Right atrium auricular region (tissue), 2 donors: ENCODE measurements around the gene C6orf136. TPM values are rescaled to one million over a fixed set of nuclear protein-coding genes. Genes with fewer than 3 reads are reported as not detected.
A peak's percentile ranks its signal among the peaks of the same experiment; 100 is the strongest.

Source experiments
- DNase-seq: peaks from one replicate; pipeline ENCODE4 v3.0.0-alpha.2; 2019; ENCODE audit warnings: low spot score
- H3K27ac ChIP-seq, 2 donors: fragments of 200-600 bp; sonication (generic); 1 replicate in 1 of 2; 2 replicates in 1 of 2; pipeline ENCODE4 v1.5.1; 2016 to 2019
- H3K27me3 ChIP-seq, 2 donors: fragments of 200-600 bp; sonication (generic); one replicate each; pipeline versions ENCODE4 v1.5.1 to v1.6.0; 2017 to 2019
- H3K36me3 ChIP-seq: fragments of 200-600 bp; sonication (generic); one replicate; pipeline ENCODE4 v1.5.1; 2016
- H3K4me1 ChIP-seq, 2 donors: fragments of 200-600 bp; sonication (generic); one replicate each; pipeline versions ENCODE4 v1.5.1 to v1.6.0; 2017 to 2019
- H3K4me3 ChIP-seq, 2 donors: fragments of 200-600 bp; sonication (generic); 1 replicate in 1 of 2; 2 replicates in 1 of 2; pipeline ENCODE4 v1.5.1; 2017 to 2019; ENCODE audit warnings: mild to moderate bottlenecking in 1 of 2, moderate library complexity in 1 of 2
- H3K9me3 ChIP-seq, 2 donors: fragments of 200-600 bp; sonication (generic); one replicate each; pipeline ENCODE4 v1.5.1; 2019
- total RNA-seq, 2 donors: library from RNA; depleted of rRNA; stranded (reverse); fragments of >200 nt; gene quantifications; one replicate each; pipeline ENCODE4 v1.1.0, GENCODE V29; 2016
- TF ChIP-seq, protein P1 (sequence below), 2 donors: fragments of 200-600 bp; sonication (generic); IDR thresholded peaks; one replicate each; pipeline ENCODE4 v1.5.1; 2019; ENCODE audit warnings: antibody characterized with exemption in 2 of 2

C6orf136 gene
- total RNA-seq, 2 donors from 2014 or later = 28.3 to 29.4 TPM

DNA sequence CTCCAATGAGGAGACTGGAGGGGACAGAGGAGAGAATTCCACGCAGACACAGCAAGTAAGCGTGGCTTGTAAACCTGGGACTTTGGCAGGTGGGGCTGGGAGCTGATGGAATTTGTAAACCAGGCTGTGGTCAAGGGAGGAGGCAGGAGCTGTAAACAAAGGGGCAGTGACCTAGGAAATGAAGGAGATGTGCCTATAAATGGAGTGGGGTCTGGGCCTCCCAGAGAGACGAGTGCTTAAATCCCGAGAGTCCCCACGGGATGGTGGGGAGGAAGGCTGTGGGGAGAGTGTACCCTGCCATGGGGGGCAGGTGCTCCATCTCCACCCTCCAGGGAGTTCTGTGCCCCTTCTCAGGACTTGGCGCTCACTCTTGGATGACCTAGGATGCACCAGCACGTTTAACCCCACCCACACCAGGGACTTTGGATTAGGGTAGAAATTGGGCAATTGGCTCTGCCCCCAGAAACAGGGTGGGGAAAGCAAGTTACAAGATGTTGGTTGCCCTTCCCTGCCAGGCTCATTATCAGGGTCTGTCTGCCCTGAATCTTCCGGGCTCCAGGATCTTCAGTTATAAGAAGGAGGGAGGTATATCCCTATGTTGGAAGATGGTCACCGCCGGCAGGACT is 29.8 kb downstream of the C6orf136 start:
- Histone ChIP-seq H3K4me1 (peaks cover 0 to 39% of the 10 kb centered on the region in 2 donors), H3K27ac (no peak overlapping the region), H3K36me3 (peaks cover 49% of the 10 kb centered on the region), H3K27me3 (no peaks in the 10 kb centered on the region), H3K4me3 (no peak overlapping the region), H3K9me3 (no peaks in the 10 kb centered on the region)
- no peak for DNase-seq
- TF ChIP-seq, protein P1, sequence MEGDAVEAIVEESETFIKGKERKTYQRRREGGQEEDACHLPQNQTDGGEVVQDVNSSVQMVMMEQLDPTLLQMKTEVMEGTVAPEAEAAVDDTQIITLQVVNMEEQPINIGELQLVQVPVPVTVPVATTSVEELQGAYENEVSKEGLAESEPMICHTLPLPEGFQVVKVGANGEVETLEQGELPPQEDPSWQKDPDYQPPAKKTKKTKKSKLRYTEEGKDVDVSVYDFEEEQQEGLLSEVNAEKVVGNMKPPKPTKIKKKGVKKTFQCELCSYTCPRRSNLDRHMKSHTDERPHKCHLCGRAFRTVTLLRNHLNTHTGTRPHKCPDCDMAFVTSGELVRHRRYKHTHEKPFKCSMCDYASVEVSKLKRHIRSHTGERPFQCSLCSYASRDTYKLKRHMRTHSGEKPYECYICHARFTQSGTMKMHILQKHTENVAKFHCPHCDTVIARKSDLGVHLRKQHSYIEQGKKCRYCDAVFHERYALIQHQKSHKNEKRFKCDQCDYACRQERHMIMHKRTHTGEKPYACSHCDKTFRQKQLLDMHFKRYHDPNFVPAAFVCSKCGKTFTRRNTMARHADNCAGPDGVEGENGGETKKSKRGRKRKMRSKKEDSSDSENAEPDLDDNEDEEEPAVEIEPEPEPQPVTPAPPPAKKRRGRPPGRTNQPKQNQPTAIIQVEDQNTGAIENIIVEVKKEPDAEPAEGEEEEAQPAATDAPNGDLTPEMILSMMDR (IDR thresholded peaks at IDR 0.05) = no peak

DNA sequence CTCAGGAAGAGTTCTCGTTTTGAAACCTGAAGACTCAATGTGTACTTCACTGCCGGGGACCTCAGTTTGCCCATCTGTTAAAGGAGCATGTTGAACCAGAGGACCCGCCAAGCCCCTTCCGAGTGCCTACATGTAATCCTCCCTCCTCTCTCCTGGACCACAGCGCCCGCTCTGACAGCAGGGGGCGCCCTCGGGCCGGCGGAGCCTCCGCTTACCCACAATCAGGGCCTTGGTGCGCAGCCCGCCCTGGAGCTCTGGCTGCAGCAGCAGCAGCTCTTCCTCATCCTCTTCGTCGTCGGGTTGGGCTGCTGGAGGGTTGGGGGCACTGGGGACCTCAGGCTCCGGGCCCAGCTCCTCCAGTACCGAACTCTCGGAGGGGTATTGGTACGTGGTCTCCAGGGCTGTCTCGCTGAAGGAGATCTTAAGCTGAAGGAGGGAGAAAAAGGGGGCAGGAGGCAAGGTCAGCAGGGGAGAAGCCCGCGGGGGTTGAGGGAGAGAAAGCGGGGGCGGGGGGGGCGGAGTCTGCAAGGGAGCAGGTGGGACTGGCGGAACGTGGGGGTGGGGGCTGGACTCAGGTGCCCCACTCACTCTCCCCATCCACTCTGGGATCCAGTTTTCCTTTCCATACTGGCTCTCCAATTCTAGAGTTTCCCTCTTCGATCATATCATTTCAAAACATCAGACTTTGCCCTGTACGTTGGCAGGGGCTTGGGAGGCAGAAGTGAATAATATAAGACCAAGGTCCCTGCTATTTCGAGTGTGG is 32.2 kb downstream of the C6orf136 start:
- peak overlapping the region; percentile 42 to 50 for H3K27ac ChIP-seq
- TF ChIP-seq, protein P1 (IDR thresholded peaks at IDR 0.05) = peak; percentile 93 to 99
- peaks cover 0 to 52% of the 10 kb centered on the region in 2 donors for H3K4me1 ChIP-seq
- peaks cover 49% of the 10 kb centered on the region for H3K36me3 ChIP-seq
- peak overlapping the region in 1 of 2 donors; percentile 9 for H3K4me3 ChIP-seq
- H3K9me3 ChIP-seq = no peaks in the 10 kb centered on the region
- DNase-seq = peak; percentile 88
- H3K27me3 ChIP-seq = no peaks in the 10 kb centered on the region

DNA sequence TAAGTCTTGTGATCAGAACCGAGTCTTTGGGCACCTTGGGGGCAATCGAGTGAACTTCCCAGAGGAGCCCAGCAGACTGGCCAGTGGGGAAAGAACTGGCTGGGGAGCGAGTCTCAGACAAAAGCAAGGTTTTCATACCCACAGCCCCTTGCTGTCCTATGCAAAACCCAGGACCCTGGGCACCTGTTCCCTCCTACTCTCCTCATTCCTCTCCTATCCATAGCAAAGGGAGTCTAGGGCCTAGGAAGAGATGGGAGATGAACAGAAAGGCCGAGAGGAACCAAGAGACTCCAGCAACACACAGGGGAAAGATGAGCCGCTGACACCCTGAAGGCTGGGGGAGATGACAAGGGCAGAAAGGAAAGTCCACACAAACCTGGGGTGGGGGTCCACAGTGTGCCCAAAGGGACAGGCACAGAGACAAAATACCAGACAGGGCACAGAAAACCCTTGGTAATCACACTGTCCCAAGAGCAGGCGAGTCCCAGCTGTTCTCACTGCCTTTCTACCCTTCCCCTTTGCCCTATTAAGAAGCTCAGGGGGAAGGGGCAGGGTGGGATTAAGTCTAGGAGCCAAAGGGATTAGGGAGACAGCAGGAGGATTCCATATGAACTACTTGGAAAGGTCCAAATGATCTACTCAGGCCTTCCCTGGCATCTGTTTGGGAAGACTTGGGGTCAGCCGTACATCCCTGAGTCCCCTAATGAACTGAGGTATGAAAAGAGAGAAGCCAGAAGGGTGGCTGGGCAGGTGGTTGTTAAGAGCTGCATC is 33.0 kb downstream of the C6orf136 start:
- H3K27ac ChIP-seq = peak overlapping the region in 1 of 2 donors; percentile 50
- no peaks in the 10 kb centered on the region for H3K9me3 ChIP-seq
- H3K36me3 ChIP-seq = peaks cover 54% of the 10 kb centered on the region
- H3K4me1 ChIP-seq = peaks cover 0 to 60% of the 10 kb centered on the region in 2 donors
- H3K4me3 ChIP-seq = no peak overlapping the region
- H3K27me3 ChIP-seq = no peaks in the 10 kb centered on the region
- TF ChIP-seq, protein P1 (IDR thresholded peaks at IDR 0.05) = no peak
- DNase-seq = no peak

DNA sequence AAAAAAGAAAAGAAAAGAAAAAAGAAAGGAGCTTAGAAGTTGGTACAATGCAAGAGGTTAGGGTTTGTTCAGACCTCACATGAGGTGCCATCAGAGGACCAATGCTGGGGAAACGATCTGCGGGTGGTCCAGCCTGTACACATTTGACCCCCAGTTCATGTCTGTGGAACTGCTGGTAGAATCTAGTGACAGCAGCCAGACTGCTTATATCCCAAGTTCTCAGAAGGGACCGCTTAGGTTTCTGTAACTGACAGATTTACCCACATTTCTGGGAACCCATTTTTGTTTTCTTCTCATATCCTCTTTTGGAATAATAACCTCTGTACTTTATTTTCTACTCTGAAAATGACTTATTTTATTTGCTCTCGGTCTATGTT is 34.8 kb downstream of the C6orf136 start:
- no peaks in the 10 kb centered on the region for H3K9me3 ChIP-seq
- H3K4me3 ChIP-seq = peak overlapping the region; percentile 83 to 90
- H3K4me1 ChIP-seq = peaks cover 0 to 74% of the 10 kb centered on the region in 2 donors
- TF ChIP-seq, protein P1 (IDR thresholded peaks at IDR 0.05) = no peak
- peaks cover 50% of the 10 kb centered on the region for H3K36me3 ChIP-seq
- H3K27me3 ChIP-seq = no peaks in the 10 kb centered on the region
- H3K27ac ChIP-seq = peak overlapping the region; percentile 99
- no peak for DNase-seq

DNA sequence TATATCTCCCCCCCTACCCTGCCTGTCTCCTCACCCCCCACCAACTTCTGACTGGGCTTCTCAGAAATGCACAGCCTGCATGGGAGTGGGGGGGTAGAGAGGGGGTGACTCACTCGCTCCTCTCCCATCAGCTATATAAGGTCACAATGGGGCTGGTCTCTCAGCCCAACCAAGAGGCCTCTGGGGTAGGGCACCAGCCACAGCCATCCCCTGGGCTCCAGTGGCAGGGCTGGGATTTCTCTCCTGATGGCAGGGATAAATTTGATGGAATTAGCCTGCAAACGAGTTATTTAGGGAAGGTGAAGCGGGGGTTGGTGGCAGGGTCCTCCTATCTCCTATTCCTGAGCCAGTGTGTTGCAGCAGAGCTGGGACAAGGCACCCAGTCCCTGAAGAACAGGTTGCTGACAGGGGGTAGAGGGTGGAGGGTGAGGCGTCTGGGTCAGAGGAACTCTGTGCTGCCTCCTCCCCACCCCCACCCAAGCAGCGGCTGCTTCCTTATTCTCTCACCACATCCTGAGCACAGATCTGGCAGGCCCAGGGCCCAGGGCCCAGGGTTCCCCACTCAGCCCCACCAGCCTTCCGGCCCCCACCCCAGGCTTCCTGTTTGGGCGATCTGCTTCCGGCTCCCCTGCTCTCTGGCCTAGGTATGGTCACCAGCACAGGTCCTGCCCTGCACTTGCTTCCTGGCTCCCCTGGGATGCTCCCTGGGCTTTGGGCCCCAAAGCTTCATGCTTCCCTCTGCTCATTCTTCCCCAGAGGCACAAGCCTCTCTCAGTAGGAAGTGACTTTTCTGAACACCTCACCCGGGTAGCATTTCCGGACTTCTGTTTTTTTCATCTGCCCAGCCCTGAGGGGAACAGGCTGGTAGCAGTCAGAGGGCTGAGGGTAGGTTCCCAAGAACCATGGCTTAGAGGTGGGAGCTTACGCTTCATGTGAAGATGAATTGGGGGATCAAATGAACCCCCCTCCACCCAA is 35.5 kb downstream of the C6orf136 start:
- H3K27me3 ChIP-seq = no peaks in the 10 kb centered on the region
- TF ChIP-seq, protein P1 (IDR thresholded peaks at IDR 0.05) = no peak
- H3K4me1 ChIP-seq = peaks cover 0 to 74% of the 10 kb centered on the region in 2 donors
- H3K4me3 ChIP-seq = peak overlapping the region; percentile 83 to 90
- H3K27ac ChIP-seq = peak overlapping the region; percentile 99
- H3K9me3 ChIP-seq = no peaks in the 10 kb centered on the region
- DNase-seq = peak; percentile 87
- peaks cover 43% of the 10 kb centered on the region for H3K36me3 ChIP-seq
